GM21619 (cell line): ENCODE results near the gene FPGT.
A peak's percentile ranks its signal among the peaks of the same experiment; 100 is the strongest.
"Not testable (repeated sequence)": the region's sequence is repeated elsewhere in the genome, so short reads cannot be mapped to it uniquely, and the experiment has no call there.

ENCODE experiments used
- ATAC-seq: cut with Tn5 transposase; IDR thresholded peaks from one replicate; pipeline ENCODE4 v1.9.1; 2021; ENCODE audit not compliant: unreplicated experiment

The FPGT gene

GRCh38 chr1:74197657-74198552 is at the start of gene FPGT, which contains the start of gene LRRIQ3:
Gene FPGT, plus strand, starts transcription at chr1:74198242. Its CDS starts 37 bp downstream, at chr1:74198279.
Gene LRRIQ3, minus strand, starts transcription at chr1:74198176. Its CDS starts 14,492 bp downstream, at chr1:74183684.
- ATAC-seq = peak; percentile 95

DNA sequence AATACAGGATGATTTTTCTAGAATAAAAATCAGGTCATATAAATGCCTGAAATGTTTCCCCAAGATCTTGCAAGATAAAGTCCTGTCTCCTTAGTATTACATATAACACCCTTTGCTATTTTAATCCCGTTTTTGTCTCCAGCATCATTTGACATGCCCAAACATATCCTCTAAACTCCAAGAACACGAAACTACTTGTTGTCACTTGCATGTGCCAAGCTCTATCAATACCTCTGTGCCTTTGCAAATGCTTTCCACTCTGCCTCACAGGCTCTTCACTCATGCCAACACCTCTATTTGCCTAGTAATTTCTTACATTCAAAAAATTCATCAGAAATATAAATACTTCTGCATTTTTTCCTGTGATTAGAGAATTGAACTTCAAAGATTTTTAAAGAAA is 38.0 kb upstream of the FPGT start:
- ATAC-seq = no peak

GRCh38 chr1:74161497-74161896 is 36.5 kb upstream of the FPGT start:
- ATAC-seq = no peak

DNA sequence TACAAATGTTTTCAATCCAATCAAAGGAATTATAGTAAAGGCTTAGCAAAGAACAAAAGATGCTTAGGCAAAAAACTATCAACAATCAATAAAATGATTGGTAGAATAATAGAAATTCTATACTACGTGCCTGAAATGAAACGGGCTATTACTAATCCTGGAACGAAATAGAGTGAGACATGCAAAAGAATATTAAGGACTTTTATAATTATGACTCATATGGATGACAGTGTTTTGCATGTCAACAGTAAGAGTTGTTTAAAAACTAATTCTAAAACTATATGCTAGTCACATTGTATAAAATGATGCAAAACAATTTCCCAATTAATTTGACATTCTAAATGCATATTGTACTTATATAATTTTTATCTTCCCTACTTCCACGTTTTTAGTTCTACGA is 35.7 kb upstream of the FPGT start:
- ATAC-seq = no peak

GRCh38 chr1:74174423-74174822 is 23.6 kb upstream of the FPGT start:
- ATAC-seq = not testable (repeated sequence)

GRCh38 chr1:74180490-74180889 is 17.6 kb upstream of the FPGT start:
- no peak for ATAC-seq

GRCh38 chr1:74193908-74194307 is 4.1 kb upstream of the FPGT start:
- ATAC-seq = no peak

DNA sequence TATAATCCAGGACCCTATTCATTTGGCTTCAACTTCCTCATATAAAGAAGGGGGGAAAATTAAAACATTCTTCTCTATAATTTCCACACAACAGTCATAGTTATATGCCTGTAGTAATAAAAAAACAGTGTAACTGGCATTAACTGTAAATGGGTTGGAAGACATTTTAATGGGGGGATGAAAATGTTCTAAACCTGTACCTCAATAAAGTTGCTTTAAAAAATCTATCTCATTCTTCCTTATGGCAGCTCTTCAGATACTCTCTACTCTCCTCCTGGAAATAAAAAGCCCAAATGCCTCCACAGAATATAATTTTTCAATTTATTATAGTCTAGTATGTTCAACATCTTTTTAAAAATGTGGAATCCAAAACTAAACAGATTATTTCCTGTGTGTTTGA is 2.7 kb upstream of the FPGT start:
- ATAC-seq = no peak

DNA sequence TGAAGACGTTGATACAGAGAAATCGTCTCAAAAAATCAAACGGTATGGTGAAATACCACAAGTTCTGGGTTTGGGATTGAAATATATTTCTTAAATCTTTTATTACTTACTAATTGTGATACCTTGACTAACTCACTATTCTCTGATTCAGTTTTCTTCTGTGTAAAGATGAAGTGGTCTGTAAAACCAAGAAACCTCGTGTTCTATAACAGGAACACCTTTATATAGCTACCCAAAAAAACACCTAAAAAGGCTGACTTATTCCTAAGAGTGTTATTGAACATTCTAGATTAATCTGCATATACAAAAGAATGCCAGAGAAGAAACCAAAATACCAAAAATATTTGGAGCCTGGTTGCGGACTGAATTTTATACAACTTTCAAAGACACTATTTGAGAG is 787 bp upstream of the FPGT start:
- ATAC-seq = no peak

DNA sequence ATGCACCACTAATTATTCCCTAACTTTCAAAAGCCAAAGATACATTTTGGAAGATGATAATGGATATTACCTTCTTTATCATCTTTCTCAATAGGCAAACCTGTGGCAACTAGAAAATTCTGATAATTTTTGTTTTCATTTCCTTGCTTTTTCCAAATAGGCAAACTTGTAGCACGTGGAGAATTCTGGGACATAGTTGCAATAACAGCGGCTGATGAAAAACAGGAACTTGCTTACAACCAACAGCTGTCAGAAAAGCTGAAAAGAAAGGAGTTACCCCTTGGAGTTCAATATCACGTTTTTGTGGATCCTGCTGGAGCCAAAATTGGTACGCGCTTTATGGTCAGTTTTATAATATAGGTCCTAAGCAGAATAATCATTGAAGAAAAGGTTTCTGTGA is 1.5 kb downstream of the FPGT start:
- ATAC-seq = no peak

DNA sequence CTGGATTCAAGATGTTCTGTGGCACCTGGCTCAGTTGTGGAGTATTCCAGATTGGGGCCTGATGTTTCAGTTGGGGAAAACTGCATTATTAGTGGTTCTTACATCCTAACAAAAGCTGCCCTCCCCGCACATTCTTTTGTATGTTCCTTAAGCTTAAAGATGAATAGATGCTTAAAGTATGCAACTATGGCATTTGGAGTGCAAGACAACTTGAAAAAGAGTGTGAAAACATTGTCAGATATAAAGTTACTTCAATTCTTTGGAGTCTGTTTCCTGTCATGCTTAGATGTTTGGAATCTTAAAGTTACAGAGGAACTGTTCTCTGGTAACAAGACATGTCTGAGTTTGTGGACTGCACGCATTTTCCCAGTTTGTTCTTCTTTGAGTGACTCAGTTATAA is 7.2 kb downstream of the FPGT start:
- ATAC-seq = no peak

- ATAC-seq = no peak
These were observed 17.2 kb downstream of the FPGT start for GRCh38 chr1:74215229-74215628.

DNA sequence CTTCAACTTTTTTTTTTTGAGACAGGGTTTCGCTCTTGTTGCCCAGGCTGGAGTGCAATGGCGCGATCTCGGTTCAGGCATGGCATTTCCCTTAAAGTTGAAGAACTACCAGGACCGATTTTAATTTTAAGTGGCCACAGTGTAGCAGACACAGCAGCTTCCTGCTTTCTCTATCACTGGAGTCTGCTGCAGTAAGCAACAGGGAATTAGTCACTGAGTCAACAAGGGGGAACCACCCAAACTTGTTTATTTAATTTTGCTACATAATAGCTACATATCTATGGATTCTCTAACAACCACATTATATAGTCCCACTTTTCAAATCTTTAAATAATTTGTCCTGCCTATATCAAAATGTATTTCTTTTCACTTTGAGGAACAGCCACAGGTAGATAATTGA is 24.7 kb downstream of the FPGT start:
- no peak for ATAC-seq

DNA sequence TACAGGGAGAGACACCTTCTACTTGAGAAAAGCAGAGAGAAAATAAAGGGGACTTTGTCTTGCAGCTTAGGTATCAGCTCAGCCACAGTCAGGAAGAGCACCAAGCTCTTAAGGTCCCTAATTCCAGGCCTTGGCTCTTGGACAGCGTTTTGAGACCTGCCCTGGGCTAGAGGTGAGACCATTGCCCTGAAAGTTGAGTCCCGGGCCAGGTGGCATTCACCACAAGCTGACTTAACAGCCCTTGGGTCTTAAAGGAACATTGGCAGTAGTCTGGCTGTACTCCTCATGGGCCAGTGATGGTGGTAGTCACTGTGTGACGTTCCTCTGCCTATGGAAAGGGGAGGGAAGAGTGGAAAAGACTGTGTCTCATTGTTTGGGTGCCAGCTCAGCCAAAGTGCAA is 25.4 kb downstream of the FPGT start:
- no peak for ATAC-seq

DNA sequence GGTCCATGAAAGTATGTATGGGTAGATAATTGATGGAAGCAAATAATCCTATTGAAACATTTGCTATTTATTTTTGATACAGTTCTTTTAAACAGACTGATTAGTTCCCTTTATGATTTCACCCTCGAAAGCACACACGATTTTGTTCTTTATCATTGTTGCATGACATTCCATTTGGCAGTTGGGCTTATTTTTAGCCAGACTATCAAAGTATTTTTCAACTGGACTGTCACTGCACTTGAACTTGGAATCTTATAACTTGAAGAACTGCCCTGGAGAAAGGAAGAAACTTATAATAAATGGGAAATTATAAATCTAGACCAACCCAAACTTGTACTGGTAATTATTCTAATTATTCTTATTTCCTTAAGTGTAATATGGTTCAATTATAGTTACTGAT is 37.1 kb downstream of the FPGT start, which contains the start of gene TNNI3K:
Gene TNNI3K, plus strand, starts transcription at position 235 of the 400 bp plus-strand sequence. Its CDS starts 65 bp downstream, at position 300.
- ATAC-seq = no peak

GRCh38 chr1:74236440-74236839 is 38.4 kb downstream of the FPGT start:
- no peak for ATAC-seq

- ATAC-seq = no peak
These were observed 39.0 kb downstream of the FPGT start for GRCh38 chr1:74237035-74237434.

- ATAC-seq = no peak
These were observed 39.7 kb downstream of the FPGT start for GRCh38 chr1:74237787-74238186.

GRCh38 chr1:74245168-74245772 is 47.2 kb downstream of the FPGT start:
- ATAC-seq = no peak

GRCh38 chr1:74246315-74246714 is 48.3 kb downstream of the FPGT start:
- ATAC-seq = no peak

DNA sequence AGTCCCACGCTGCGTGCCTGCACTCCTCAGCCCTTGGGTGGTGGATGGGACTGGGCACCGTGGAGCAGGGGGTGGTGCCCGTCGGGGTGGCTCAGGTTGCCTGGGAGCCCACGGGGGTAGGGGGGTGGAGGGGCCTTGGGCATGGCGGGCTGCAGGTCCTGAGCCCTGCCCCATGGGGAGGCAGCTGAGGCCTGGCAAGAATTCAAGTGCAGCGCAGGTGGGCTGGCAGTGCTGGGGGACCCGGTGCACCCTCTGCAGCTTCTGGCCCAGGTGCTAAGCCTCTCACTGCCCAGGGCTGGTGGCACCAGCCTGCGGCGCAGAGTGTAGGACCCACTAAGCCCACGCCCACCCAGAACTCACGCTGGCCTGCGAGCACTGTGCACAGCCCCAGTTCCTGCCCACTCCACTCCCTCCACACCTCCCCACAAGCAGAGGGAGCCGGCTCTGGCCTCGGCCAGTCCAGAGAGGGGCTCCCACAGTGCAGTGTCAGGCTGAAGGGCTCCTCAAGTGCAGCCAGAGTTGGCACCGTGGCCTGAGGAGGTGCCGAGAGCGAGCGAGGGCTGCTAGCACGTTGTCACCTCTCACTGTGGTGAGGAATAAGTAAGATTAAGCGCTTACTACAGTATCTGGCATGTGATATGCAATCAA is 50.0 kb downstream of the FPGT start:
- no peak for ATAC-seq
